SH-SY5Y (cell line): ENCODE results near the gene CTRB2.

Source experiments
- GATA2 ChIP-seq: IDR thresholded peaks from 2 replicates; pipeline ENCODE4 v1.6.1; 2011; ENCODE audit warnings: mild to moderate bottlenecking, low read depth, low read length
- GATA3 ChIP-seq: IDR thresholded peaks from 2 replicates; pipeline ENCODE4 v1.6.1; 2011; ENCODE audit warnings: low read depth, mild to moderate bottlenecking, low read length, moderate library complexity

DNA sequence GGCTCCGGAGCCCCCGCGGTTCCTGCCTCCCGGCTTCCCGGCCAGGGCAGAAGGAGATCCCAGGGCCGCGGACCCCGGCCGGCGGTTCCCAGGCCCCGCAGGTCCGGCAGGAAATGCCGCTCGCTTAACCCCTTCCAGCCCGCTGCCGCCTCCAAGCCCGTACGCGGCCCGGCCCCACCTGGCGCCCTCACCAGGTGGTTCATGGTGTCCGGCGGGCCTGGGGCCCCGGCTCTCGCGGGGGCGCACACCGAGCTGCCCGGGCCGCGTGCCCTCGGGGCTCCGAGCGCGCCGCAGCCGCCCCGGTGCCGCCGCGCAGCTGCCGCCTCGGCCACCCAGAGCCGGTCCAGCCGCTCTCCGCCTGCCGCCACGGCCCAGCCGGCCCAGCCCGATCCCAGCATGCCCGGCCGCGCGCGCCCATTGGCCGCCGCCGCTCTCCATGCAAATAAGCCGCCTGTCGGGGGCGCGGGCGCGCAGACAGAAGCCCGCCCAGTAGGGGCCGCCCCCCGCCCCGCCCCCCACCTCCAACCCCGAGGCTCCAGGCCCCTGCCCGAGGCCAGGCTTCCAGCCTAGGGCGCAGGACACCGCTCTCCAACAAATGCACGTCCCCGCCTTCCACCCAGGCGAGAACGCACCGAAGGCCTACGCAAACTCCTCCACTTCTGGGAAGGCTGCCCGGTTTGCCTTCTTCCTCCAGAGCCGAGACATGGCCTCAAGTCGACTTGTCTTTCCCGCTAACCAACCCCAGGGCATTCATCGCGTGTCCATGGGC lies 44.5 kb upstream of the CTRB2 start, which contains the start of gene BCAR1:
- no peak for TF ChIP-seq GATA2
- TF ChIP-seq GATA3: no peak
